ENCODE results near the gene LHFPL4.

- TF ChIP-seq CTCF (conservative IDR thresholded peaks at IDR 0.05), result peak; percentile 97
- TF ChIP-seq EZH2 (IDR thresholded peaks at IDR 0.05; ENCODE audit: low read depth), result no peak
These were observed 50.3 kb downstream of the LHFPL4 start for GRCh38 chr3:9503283-9503682.

Measured in PC-9 (cell line).